AG04449 (cell line): ENCODE data around the gene NFU1.
"Not testable (repeated sequence)": the region's sequence is repeated elsewhere in the genome, so short reads cannot be mapped to it uniquely, and the experiment has no call there.

Experiments
- CTCF ChIA-PET: fragments of 350-600 bp; formaldehyde crosslinking; extraction: SDS; loops from one replicate; lab custom pipeline; 2021; ENCODE audit warnings: antibody characterized with exemption; lab: Yijun Ruan, JAX
- POLR2A ChIA-PET: fragments of 400-600, 350-600 bp; formaldehyde crosslinking; extraction: SDS; loops from one replicate; lab custom pipeline; 2020; ENCODE audit warnings: antibody characterized with exemption, inconsistent platforms; lab: Yijun Ruan, JAX
- DNase-seq: peaks from one replicate; pipeline ENCODE4 v3.0.0-alpha.2; 2010; ENCODE audit warnings: low read depth, low spot score
- H3K4me3 ChIP-seq: 2 replicates; pipeline ENCODE4 v1.5.1; 2011; ENCODE audit warnings: low read depth, mild to moderate bottlenecking, control low read depth, low read length
- TF ChIP-seq, protein P1 (sequence below): IDR thresholded peaks from one replicate; pipeline ENCODE4 v1.5.1; 2011; ENCODE audit warnings: mild to moderate bottlenecking, moderate library complexity, low read length, control low read depth, inconsistent platforms; ENCODE audit not compliant: insufficient read depth; ENCODE audit errors: missing control alignments

The NFU1 gene

DNA sequence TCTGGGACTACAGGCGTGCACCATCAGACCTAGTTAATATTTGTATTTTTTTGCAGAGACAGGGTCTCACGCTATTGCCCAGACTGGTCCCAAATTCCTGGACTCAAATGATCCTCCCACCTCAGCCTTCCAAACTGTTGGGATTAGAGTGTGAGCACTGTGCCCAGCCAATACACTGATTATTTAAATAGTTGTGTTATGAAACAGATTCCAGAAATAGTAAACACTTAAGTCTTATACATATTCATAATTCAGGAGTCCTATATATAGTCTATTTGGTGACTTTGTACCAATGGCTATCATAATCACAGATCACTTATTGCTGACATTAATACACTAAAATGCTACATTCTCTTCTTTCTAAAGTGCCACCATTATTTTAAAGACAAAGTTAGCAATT is 12.8 kb downstream of the NFU1 start:
- TF ChIP-seq, protein P1, sequence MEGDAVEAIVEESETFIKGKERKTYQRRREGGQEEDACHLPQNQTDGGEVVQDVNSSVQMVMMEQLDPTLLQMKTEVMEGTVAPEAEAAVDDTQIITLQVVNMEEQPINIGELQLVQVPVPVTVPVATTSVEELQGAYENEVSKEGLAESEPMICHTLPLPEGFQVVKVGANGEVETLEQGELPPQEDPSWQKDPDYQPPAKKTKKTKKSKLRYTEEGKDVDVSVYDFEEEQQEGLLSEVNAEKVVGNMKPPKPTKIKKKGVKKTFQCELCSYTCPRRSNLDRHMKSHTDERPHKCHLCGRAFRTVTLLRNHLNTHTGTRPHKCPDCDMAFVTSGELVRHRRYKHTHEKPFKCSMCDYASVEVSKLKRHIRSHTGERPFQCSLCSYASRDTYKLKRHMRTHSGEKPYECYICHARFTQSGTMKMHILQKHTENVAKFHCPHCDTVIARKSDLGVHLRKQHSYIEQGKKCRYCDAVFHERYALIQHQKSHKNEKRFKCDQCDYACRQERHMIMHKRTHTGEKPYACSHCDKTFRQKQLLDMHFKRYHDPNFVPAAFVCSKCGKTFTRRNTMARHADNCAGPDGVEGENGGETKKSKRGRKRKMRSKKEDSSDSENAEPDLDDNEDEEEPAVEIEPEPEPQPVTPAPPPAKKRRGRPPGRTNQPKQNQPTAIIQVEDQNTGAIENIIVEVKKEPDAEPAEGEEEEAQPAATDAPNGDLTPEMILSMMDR: no peak
- ChIA-PET POLR2A (interaction anchor here (0.7 kb wide), 1 partner anchor 85 kb away, joined by 3 read pairs; no protein-coding TSS in a partner anchor), CTCF (interaction anchor here (1.7 kb wide), 1 partner anchor 13 kb away, joined by 4 read pairs; the partner anchor contains the start of gene NFU1)
- DNase-seq: no peak
- no peak overlapping the region for H3K4me3 ChIP-seq

DNA sequence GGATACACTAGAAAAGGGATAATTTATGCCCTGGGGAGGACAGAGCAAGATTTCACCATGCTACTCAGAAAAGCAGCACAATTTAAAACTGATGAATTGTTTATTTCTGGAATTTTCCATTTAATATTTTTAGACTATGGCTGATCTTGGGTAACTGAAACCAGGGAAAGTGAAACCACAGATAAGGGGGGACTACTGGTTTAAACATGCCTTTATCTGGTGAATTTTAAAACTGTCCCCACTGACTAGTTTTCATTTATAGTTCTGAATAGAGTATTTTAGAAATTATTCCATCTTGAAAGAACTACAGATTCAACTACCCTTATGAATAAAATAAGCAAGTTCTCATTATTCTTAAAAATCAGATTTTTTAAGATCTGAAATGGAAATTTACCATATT is 15.0 kb downstream of the NFU1 start:
- POLR2A ChIA-PET: no interaction called here
- no peak overlapping the region for H3K4me3 ChIP-seq
- TF ChIP-seq, protein P1: no peak
- no peak for DNase-seq
- CTCF ChIA-PET: no interaction called here

DNA sequence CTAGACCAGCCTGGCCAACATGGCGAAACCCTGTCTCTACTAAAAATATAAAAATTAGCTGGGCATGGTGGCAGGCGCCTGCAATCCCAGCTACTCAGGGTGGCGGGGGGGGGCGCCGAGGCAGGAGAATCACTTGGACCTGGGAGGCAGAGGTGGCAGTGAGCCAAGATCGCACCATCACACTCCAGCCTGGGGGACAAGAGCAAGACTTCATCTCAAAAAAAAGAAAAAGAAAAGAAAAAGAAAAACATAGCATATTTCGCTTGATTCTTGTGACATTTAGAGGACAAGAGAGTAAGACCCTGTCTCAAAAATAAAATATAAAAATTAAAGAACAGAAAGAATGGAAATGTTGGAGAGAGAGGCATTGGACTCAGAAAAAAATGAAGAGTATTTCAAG is 18.1 kb downstream of the NFU1 start:
- POLR2A ChIA-PET: interaction anchor here (0.6 to 2.1 kb wide), 2 partner anchors 18 to 108 kb away, joined by 3 to 4 read pairs; partner anchors contain the start of gene NFU1
- CTCF ChIA-PET: interaction anchor here (0.6 to 1.1 kb wide), 2 partner anchors 8 to 18 kb away, joined by 3 to 4 read pairs; partner anchors contain the start of gene NFU1
- H3K4me3 ChIP-seq: not testable (repeated sequence)

DNA sequence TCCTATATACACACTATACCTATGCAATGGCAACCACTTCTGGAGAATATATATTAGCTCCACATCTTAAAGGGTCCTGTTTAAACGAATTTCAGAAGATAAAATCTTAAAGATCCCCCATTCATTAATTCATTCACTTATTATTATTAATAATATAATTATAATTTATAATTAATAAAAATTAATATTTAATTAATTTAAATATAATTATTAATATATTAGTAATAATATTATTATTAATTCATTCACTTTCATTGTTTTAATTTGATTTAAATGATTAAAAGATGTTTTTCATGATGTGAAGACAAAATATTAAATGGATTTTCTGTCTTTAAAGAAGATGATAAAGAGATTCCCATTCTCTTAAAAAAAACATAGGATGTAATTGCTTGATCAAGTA is 21.1 kb downstream of the NFU1 start:
- POLR2A ChIA-PET: no interaction called here
- CTCF ChIA-PET: interaction anchor here (1.0 kb wide), 1 partner anchor 21 kb away, joined by 3 read pairs; the partner anchor contains the start of gene NFU1
- no peak for DNase-seq
- TF ChIP-seq, protein P1: no peak
- H3K4me3 ChIP-seq: no peak overlapping the region

More for the DNA sequence above, 18.1 kb downstream of the NFU1 start:
- not testable (repeated sequence) for DNase-seq

- CTCF ChIA-PET: interaction anchor here (0.6 to 1.0 kb wide), 2 partner anchors 8 to 27 kb away, joined by 3 read pairs; partner anchors contain the start of gene NFU1
- POLR2A ChIA-PET: no interaction called here
- TF ChIP-seq, protein P1: no peak
Measured at GRCh38 chr2:69411120-69411519, 26.1 kb downstream of the NFU1 start.

GRCh38 chr2:69405306-69405705 is 31.9 kb downstream of the NFU1 start:
- ChIA-PET POLR2A (no interaction called here), CTCF (interaction anchor here (1.0 kb wide), 1 partner anchor 32 kb away, joined by 3 read pairs; the partner anchor contains the start of gene NFU1)
- TF ChIP-seq, protein P1: no peak
- no peak for DNase-seq
- no peak overlapping the region for H3K4me3 ChIP-seq

More at GRCh38 chr2:69411120-69411519, 26.1 kb downstream of the NFU1 start:
- no peak overlapping the region for H3K4me3 ChIP-seq
- no peak for DNase-seq

GRCh38 chr2:69400121-69400520 is 37.1 kb downstream of the NFU1 start:
- ChIA-PET CTCF (interaction anchor here (0.6 to 1.6 kb wide), 2 partner anchors 36 to 260 kb away, joined by 3 read pairs; no protein-coding TSS in a partner anchor), POLR2A (no interaction called here)
- TF ChIP-seq, protein P1: no peak
- no peak overlapping the region for H3K4me3 ChIP-seq
- DNase-seq: no peak
